Measurements from ENCODE around the gene MAU2.
A peak's percentile ranks its signal among the peaks of the same experiment; 100 is the strongest.
"Not testable (repeated sequence)": the region's sequence is repeated elsewhere in the genome, so short reads cannot be mapped to it uniquely, and the experiment has no call there.

Gene MAU2

GRCh38 chr19:19371059-19371458, 50.4 kb downstream of the MAU2 start:
- Histone ChIP-seq H3F3A (ENCODE audit: low read depth) (no peaks in the 10 kb centered on the region), H3K9me2 (replicated peaks; ENCODE audit: low read depth, low read length) (no peaks in the 10 kb centered on the region), H3K36me3 (ENCODE audit: insufficient read depth, low read length) (no peaks in the 10 kb centered on the region), H3K9ac (ENCODE audit: low read depth, low read length, poor library complexity, severe bottlenecking) (no peak overlapping the region), H4K20me1 (ENCODE audit: insufficient read depth, low read length, poor library complexity, severe bottlenecking) (no peaks in the 10 kb centered on the region), H3K9me3 (ENCODE audit: insufficient read depth, low read depth, low read length) (no peaks in the 10 kb centered on the region), H3K4me3 (ENCODE audit: low read length, poor library complexity, severe bottlenecking) (no peak overlapping the region), H3K4me2 (ENCODE audit: low read depth, low read length, poor library complexity, severe bottlenecking) (no peak overlapping the region), H2AFZ (ENCODE audit: low read length) (no peak overlapping the region), H3K27me3 (ENCODE audit: insufficient read depth, low read length, poor library complexity, severe bottlenecking) (no peaks in the 10 kb centered on the region), H3K4me1 (ENCODE audit: insufficient read depth, low read length, poor library complexity, severe bottlenecking) (peaks cover 21% of the 10 kb centered on the region), H3K79me2 (ENCODE audit: insufficient read depth, low read length) (no peaks in the 10 kb centered on the region)
- TF ChIP-seq, protein P1, sequence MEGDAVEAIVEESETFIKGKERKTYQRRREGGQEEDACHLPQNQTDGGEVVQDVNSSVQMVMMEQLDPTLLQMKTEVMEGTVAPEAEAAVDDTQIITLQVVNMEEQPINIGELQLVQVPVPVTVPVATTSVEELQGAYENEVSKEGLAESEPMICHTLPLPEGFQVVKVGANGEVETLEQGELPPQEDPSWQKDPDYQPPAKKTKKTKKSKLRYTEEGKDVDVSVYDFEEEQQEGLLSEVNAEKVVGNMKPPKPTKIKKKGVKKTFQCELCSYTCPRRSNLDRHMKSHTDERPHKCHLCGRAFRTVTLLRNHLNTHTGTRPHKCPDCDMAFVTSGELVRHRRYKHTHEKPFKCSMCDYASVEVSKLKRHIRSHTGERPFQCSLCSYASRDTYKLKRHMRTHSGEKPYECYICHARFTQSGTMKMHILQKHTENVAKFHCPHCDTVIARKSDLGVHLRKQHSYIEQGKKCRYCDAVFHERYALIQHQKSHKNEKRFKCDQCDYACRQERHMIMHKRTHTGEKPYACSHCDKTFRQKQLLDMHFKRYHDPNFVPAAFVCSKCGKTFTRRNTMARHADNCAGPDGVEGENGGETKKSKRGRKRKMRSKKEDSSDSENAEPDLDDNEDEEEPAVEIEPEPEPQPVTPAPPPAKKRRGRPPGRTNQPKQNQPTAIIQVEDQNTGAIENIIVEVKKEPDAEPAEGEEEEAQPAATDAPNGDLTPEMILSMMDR (conservative IDR thresholded peaks at IDR 0.05; ENCODE audit: low read length) = no peak
- TF ChIP-seq EZH2phosphoT487 (IDR thresholded peaks at IDR 0.05; ENCODE audit: borderline replicate concordance) = no peak

DNA sequence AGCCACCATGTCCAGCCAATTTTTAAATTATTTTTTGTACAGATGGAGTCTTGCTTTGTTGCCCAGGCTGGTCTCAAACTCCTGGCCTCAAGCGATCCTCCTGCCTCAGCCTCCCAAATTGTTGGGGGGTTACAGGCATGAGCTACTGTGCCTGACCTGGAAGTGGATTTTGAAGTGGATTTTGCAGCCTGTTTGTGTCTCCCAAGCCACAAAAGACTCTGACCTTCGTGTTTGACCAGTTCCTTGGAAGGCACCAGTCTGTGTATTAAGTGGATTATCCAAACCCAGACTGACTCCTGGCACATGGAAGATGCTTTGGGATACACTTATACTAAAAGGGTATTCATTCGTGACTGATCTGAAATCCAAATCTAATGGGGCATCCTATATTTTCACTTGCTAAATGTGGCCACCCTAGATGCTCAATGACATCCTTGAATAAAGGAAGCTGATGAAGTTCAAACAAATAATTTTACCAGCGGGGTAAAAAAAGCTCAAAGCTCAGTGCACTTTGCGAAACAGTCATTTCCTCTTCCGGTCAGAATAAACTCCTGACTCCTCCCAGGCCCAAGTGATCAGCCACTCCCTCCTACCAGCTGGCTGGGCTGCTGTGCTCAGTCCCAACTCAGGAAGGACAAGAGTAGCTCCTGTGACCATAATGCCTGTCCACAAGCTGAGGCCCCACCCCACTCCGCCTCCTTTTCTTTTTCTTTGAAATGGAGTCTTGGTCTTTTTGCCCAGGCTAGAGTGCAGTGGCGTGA, 52.2 kb downstream of the MAU2 start:
- peaks cover 18% of the 10 kb centered on the region for H3K4me1 ChIP-seq (ENCODE audit: insufficient read depth, low read length, poor library complexity, severe bottlenecking)
- H4K20me1 ChIP-seq (ENCODE audit: insufficient read depth, low read length, poor library complexity, severe bottlenecking) = no peaks in the 10 kb centered on the region
- H3K9me2 ChIP-seq (replicated peaks; ENCODE audit: low read depth, low read length) = no peaks in the 10 kb centered on the region
- H2AFZ ChIP-seq (ENCODE audit: low read length) = peak overlapping the region; percentile 79
- H3K9me3 ChIP-seq (ENCODE audit: insufficient read depth, low read depth, low read length) = no peaks in the 10 kb centered on the region
- no peak for TF ChIP-seq EZH2phosphoT487 (IDR thresholded peaks at IDR 0.05; ENCODE audit: borderline replicate concordance)
- TF ChIP-seq, protein P1 (conservative IDR thresholded peaks at IDR 0.05; ENCODE audit: low read length) = no peak
- no peaks in the 10 kb centered on the region for H3K79me2 ChIP-seq (ENCODE audit: insufficient read depth, low read length)
- H3K27me3 ChIP-seq (ENCODE audit: insufficient read depth, low read length, poor library complexity, severe bottlenecking) = no peaks in the 10 kb centered on the region
- H3K4me3 ChIP-seq (ENCODE audit: low read length, poor library complexity, severe bottlenecking) = peak overlapping the region; percentile 55
- peak overlapping the region; percentile 55 for H3K9ac ChIP-seq (ENCODE audit: low read depth, low read length, poor library complexity, severe bottlenecking)
- no peaks in the 10 kb centered on the region for H3K36me3 ChIP-seq (ENCODE audit: insufficient read depth, low read length)
- no peaks in the 10 kb centered on the region for H3F3A ChIP-seq (ENCODE audit: low read depth)
- H3K4me2 ChIP-seq (ENCODE audit: low read depth, low read length, poor library complexity, severe bottlenecking) = peak overlapping the region; percentile 72

- H3K9ac ChIP-seq (ENCODE audit: low read depth, low read length, poor library complexity, severe bottlenecking) = no peak overlapping the region
- no peaks in the 10 kb centered on the region for H3K9me3 ChIP-seq (ENCODE audit: insufficient read depth, low read depth, low read length)
- no peak overlapping the region for H3K4me2 ChIP-seq (ENCODE audit: low read depth, low read length, poor library complexity, severe bottlenecking)
- H4K20me1 ChIP-seq (ENCODE audit: insufficient read depth, low read length, poor library complexity, severe bottlenecking) = no peaks in the 10 kb centered on the region
- no peaks in the 10 kb centered on the region for H3K27me3 ChIP-seq (ENCODE audit: insufficient read depth, low read length, poor library complexity, severe bottlenecking)
- peaks cover 10% of the 10 kb centered on the region for H3K4me1 ChIP-seq (ENCODE audit: insufficient read depth, low read length, poor library complexity, severe bottlenecking)
- H3F3A ChIP-seq (ENCODE audit: low read depth) = no peaks in the 10 kb centered on the region; the same call in 1 of the 2 replicates
- H3K36me3 ChIP-seq (ENCODE audit: insufficient read depth, low read length) = no peaks in the 10 kb centered on the region
- H2AFZ ChIP-seq (ENCODE audit: low read length) = no peak overlapping the region
- H3K9me2 ChIP-seq (replicated peaks; ENCODE audit: low read depth, low read length) = no peaks in the 10 kb centered on the region
- TF ChIP-seq EZH2phosphoT487 (IDR thresholded peaks at IDR 0.05; ENCODE audit: borderline replicate concordance) = no peak
- TF ChIP-seq, protein P1 (conservative IDR thresholded peaks at IDR 0.05; ENCODE audit: low read length) = no peak
- H3K79me2 ChIP-seq (ENCODE audit: insufficient read depth, low read length) = peaks cover 8% of the 10 kb centered on the region; the same call in 1 of the 2 replicates
- no peak overlapping the region for H3K4me3 ChIP-seq (ENCODE audit: low read length, poor library complexity, severe bottlenecking)
Observed at GRCh38 chr19:19379527-19379926, 58.9 kb downstream of the MAU2 start.

- H3K4me3 ChIP-seq (ENCODE audit: low read length, poor library complexity, severe bottlenecking); H3K9me2 ChIP-seq (replicated peaks; ENCODE audit: low read depth, low read length); H3F3A ChIP-seq (ENCODE audit: low read depth); H3K36me3 ChIP-seq (ENCODE audit: insufficient read depth, low read length); H4K20me1 ChIP-seq (ENCODE audit: insufficient read depth, low read length, poor library complexity, severe bottlenecking); H2AFZ ChIP-seq (ENCODE audit: low read length); H3K4me2 ChIP-seq (ENCODE audit: low read depth, low read length, poor library complexity, severe bottlenecking); H3K27me3 ChIP-seq (ENCODE audit: insufficient read depth, low read length, poor library complexity, severe bottlenecking); H3K9ac ChIP-seq (ENCODE audit: low read depth, low read length, poor library complexity, severe bottlenecking); H3K9me3 ChIP-seq (ENCODE audit: insufficient read depth, low read depth, low read length): not testable (repeated sequence)
- peaks cover 13% of the 10 kb centered on the region; the same call in 1 of the 2 replicates for H3K79me2 ChIP-seq (ENCODE audit: insufficient read depth, low read length)
- peaks cover 10% of the 10 kb centered on the region for H3K4me1 ChIP-seq (ENCODE audit: insufficient read depth, low read length, poor library complexity, severe bottlenecking)
Observed at GRCh38 chr19:19380316-19380715, 59.7 kb downstream of the MAU2 start.

Measured in Loucy (cell line).